Measurements from ENCODE around the gene RGP1.

Gene RGP1

GRCh38 chr9:35723426-35723825 is 25.7 kb upstream of the RGP1 start:
- no peak for ATAC-seq

GRCh38 chr9:35723908-35724307 is 25.2 kb upstream of the RGP1 start:
- no peak for ATAC-seq

- ATAC-seq: no peak
Measured at GRCh38 chr9:35725362-35725761, 23.7 kb upstream of the RGP1 start.

GRCh38 chr9:35726931-35727330 is 22.2 kb upstream of the RGP1 start:
- ATAC-seq: peak; percentile 41 to 54

- ATAC-seq: no peak
Measured at GRCh38 chr9:35727676-35728040, 21.4 kb upstream of the RGP1 start.

GRCh38 chr9:35728041-35728971 is 20.8 kb upstream of the RGP1 start:
- no peak for ATAC-seq

GRCh38 chr9:35729101-35729500 is 20.0 kb upstream of the RGP1 start:
- ATAC-seq: no peak

- no peak for ATAC-seq
Measured at GRCh38 chr9:35729700-35730485, 19.2 kb upstream of the RGP1 start.

GRCh38 chr9:35730486-35730854 is 18.6 kb upstream of the RGP1 start:
- ATAC-seq: no peak

GRCh38 chr9:35731415-35732184 is 17.5 kb upstream of the RGP1 start:
- no peak for ATAC-seq

GRCh38 chr9:35732185-35732799 is 16.8 kb upstream of the RGP1 start, which contains the start of the genes CREB3 and TLN1:
Gene CREB3 (plus strand): TSS chr9:35732666. CDS start chr9:35732773, 107 bp downstream.
Gene TLN1 (minus strand): TSS chr9:35732195. CDS start chr9:35725694, 6,501 bp downstream.
- peak; percentile 91 to 92 for ATAC-seq

- ATAC-seq: no peak
Measured at GRCh38 chr9:35732800-35733541, 16.1 kb upstream of the RGP1 start.

GRCh38 chr9:35734096-35734495 is 15.0 kb upstream of the RGP1 start:
- no peak for ATAC-seq

GRCh38 chr9:35736201-35736633 is 12.9 kb upstream of the RGP1 start:
- no peak for ATAC-seq

GRCh38 chr9:35737143-35737542 is 11.9 kb upstream of the RGP1 start:
- no peak for ATAC-seq

- ATAC-seq: no peak
Measured at GRCh38 chr9:35738186-35738585, 10.9 kb upstream of the RGP1 start.

- no peak for ATAC-seq
Measured at GRCh38 chr9:35738924-35739323, 10.2 kb upstream of the RGP1 start.

- ATAC-seq: no peak
Measured at GRCh38 chr9:35740243-35740642, 8.8 kb upstream of the RGP1 start.

- no peak for ATAC-seq
Measured at GRCh38 chr9:35741740-35742139, 7.3 kb upstream of the RGP1 start.

- no peak for ATAC-seq
Measured at GRCh38 chr9:35743452-35743851, 5.6 kb upstream of the RGP1 start.

- no peak for ATAC-seq
Measured at GRCh38 chr9:35743880-35744518, 5.1 kb upstream of the RGP1 start.
